ENCODE measurements around the gene NMB. TPM values are rescaled to one million over a fixed set of nuclear protein-coding genes. Genes with fewer than 3 reads are reported as not detected.

NMB gene
- total and polyA plus RNA-seq, 2 donors from 2014 or later: 11.8 to 19.7 TPM

DNA sequence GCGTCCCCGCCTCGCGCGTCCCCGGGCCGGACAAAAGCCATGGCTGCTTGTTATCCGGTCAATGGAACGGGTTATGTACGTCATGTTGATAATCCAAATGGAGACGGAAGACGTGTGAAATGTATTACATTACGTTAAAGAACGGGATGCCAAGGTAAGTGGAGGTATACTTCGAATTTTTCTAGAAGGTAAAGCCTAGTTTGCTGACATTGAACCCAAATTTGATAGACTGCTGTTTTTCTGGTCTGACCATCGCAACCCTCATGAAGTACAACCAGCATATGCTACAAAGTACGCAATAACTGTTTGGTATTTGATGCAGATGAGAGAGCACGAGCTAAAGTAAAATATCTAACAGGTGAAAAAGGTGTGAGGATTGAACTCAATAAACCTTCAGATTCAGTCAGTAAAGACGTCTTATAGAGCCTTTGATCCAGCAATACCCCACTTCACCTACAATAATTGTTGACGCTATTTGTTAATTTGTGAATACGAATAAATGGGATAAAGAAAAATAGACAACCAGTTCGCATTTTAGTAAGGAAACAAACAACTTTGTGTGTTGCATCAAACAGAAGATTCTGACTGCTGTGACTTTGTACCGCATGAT is 23.7 kb downstream of the NMB start:
- FAIRE-seq: no peak

GRCh38 chr15:84633311-84634227 is 24.4 kb downstream of the NMB start:
- TF ChIP-seq, protein P1, sequence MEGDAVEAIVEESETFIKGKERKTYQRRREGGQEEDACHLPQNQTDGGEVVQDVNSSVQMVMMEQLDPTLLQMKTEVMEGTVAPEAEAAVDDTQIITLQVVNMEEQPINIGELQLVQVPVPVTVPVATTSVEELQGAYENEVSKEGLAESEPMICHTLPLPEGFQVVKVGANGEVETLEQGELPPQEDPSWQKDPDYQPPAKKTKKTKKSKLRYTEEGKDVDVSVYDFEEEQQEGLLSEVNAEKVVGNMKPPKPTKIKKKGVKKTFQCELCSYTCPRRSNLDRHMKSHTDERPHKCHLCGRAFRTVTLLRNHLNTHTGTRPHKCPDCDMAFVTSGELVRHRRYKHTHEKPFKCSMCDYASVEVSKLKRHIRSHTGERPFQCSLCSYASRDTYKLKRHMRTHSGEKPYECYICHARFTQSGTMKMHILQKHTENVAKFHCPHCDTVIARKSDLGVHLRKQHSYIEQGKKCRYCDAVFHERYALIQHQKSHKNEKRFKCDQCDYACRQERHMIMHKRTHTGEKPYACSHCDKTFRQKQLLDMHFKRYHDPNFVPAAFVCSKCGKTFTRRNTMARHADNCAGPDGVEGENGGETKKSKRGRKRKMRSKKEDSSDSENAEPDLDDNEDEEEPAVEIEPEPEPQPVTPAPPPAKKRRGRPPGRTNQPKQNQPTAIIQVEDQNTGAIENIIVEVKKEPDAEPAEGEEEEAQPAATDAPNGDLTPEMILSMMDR (IDR thresholded peaks at IDR 0.05; ENCODE audit: borderline replicate concordance, extremely low read depth, insufficient read depth): no peak
- peak overlapping the region; percentile 61 to 77 (median 68) for H3K4me3 ChIP-seq (ENCODE audit: low read length in 3 of 3)
- H3K27me3 ChIP-seq (ENCODE audit: control insufficient read depth, insufficient read depth, low read length): no peaks in the 10 kb centered on the region
- H3K27ac ChIP-seq (ENCODE audit: low read depth in 2 of 2, low read length in 2 of 2): peak overlapping the region; percentile 92 to 95
- H3K4me1 ChIP-seq (ENCODE audit: control insufficient read depth in 2 of 3, insufficient read depth in 2 of 3, low read depth in 1 of 3, low read length in 3 of 3): peaks cover 4 to 13% (median 7%) of the 10 kb centered on the region in 3 donors
- peak overlapping the region; percentile 43 to 85 (median 45) for H3K9ac ChIP-seq (ENCODE audit: low read length in 3 of 3)
- DNase-seq: peak; percentile 76 to 90 (median 85)
- intact Hi-C loops (cut with DNase I): no loop called here
- peaks cover 0 to 8% (median 3%) of the 10 kb centered on the region in 3 donors for H3K36me3 ChIP-seq (ENCODE audit: control insufficient read depth in 2 of 3, insufficient read depth in 3 of 3, low read length in 3 of 3)
- no peak for FAIRE-seq
- H3K9me3 ChIP-seq (ENCODE audit: control insufficient read depth in 2 of 3, insufficient read depth in 1 of 3, low read length in 3 of 3): no peaks in the 10 kb centered on the region

More for the DNA sequence above, 23.7 kb downstream of the NMB start:
- peak overlapping the region; percentile 54 to 77 (median 68) for H3K4me3 ChIP-seq (ENCODE audit: low read length in 3 of 3)
- TF ChIP-seq, protein P1 (IDR thresholded peaks at IDR 0.05; ENCODE audit: borderline replicate concordance, extremely low read depth, insufficient read depth): no peak
- intact Hi-C loops (cut with DNase I): no loop called here
- peaks cover 4 to 13% (median 7%) of the 10 kb centered on the region in 3 donors for H3K4me1 ChIP-seq (ENCODE audit: control insufficient read depth in 2 of 3, insufficient read depth in 2 of 3, low read depth in 1 of 3, low read length in 3 of 3)
- peak overlapping the region; percentile 45 to 85 (median 48) for H3K9ac ChIP-seq (ENCODE audit: low read length in 3 of 3)
- H3K9me3 ChIP-seq (ENCODE audit: control insufficient read depth in 2 of 3, insufficient read depth in 1 of 3, low read length in 3 of 3): no peaks in the 10 kb centered on the region
- H3K27me3 ChIP-seq (ENCODE audit: control insufficient read depth, insufficient read depth, low read length): no peaks in the 10 kb centered on the region
- H3K27ac ChIP-seq (ENCODE audit: low read depth in 2 of 2, low read length in 2 of 2): peak overlapping the region; percentile 92 to 95
- H3K36me3 ChIP-seq (ENCODE audit: control insufficient read depth in 2 of 3, insufficient read depth in 3 of 3, low read length in 3 of 3): peaks cover 1 to 16% (median 3%) of the 10 kb centered on the region in 3 donors
- no peak for DNase-seq

DNA sequence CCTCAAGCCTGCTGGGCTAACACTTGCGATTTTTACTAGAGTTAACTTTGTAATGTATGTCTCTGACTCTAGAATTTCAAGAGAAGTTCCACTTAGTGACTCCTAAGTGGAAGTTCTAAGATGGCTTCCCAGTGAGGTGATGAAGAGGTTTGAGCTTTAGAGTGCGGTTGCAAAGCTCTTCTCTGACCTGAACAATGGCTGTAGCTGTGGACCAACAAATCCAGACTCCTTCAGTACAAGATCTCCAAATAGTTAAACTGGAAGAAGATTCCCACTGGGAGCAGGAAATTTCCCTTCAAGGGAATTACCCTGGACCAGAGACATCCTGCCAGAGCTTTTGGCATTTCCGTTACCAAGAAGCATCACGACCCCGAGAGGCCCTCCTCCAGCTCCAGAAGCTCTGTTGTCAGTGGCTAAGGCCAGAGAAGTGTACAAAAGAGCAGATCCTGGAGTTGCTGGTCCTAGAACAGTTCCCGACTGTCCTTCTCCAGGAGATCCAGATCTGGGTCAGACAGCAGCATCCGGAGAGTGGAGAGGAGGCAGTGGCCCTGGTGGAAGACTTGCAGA is 26.2 kb downstream of the NMB start:
- TF ChIP-seq, protein P1 (IDR thresholded peaks at IDR 0.05; ENCODE audit: borderline replicate concordance, extremely low read depth, insufficient read depth): no peak
- FAIRE-seq: no peak
- H3K27ac ChIP-seq (ENCODE audit: low read depth in 2 of 2, low read length in 2 of 2): peak overlapping the region; percentile 72 to 89
- H3K36me3 ChIP-seq (ENCODE audit: control insufficient read depth in 2 of 3, insufficient read depth in 3 of 3, low read length in 3 of 3): peaks cover 0 to 3% (median 0%) of the 10 kb centered on the region in 3 donors
- intact Hi-C loops (cut with DNase I): no loop called here
- no peak for DNase-seq
- peak overlapping the region; percentile 49 to 92 (median 63) for H3K9ac ChIP-seq (ENCODE audit: low read length in 3 of 3)
- peaks cover 4 to 13% (median 7%) of the 10 kb centered on the region in 3 donors for H3K4me1 ChIP-seq (ENCODE audit: control insufficient read depth in 2 of 3, insufficient read depth in 2 of 3, low read depth in 1 of 3, low read length in 3 of 3)
- peak overlapping the region; percentile 74 to 90 (median 77) for H3K4me3 ChIP-seq (ENCODE audit: low read length in 3 of 3)
- no peaks in the 10 kb centered on the region for H3K27me3 ChIP-seq (ENCODE audit: control insufficient read depth, insufficient read depth, low read length)
- H3K9me3 ChIP-seq (ENCODE audit: control insufficient read depth in 2 of 3, insufficient read depth in 1 of 3, low read length in 3 of 3): no peaks in the 10 kb centered on the region

Data from kidney (tissue), 14 donors.